Stimulated activated CD8-positive, alpha-beta memory T cell treated with anti-CD3 and anti-CD28 coated beads, Interleukin-7, amount 100 ng/mL, for 4 hours (primary cell): ENCODE results near the gene CBX3.
"Not testable (repeated sequence)": the region's sequence is repeated elsewhere in the genome, so short reads cannot be mapped to it uniquely, and the experiment has no call there.

Experiments
- DNase-seq, 2 donors: peaks; one replicate each; pipeline ENCODE4 v3.0.0-alpha.2; 2020; ENCODE audit warnings: low read depth in 2 of 2

CBX3 gene

GRCh38 chr7:26202019-26202990, 760 bp downstream of the CBX3 start:
- DNase-seq: peak in 1 of 2 donors; percentile 56

GRCh38 chr7:26203016-26203415, 1.5 kb downstream of the CBX3 start:
- DNase-seq: no peak

- no peak for DNase-seq
Observed at GRCh38 chr7:26208040-26208439, 6.5 kb downstream of the CBX3 start.

GRCh38 chr7:26212921-26213718, 11.6 kb downstream of the CBX3 start:
- DNase-seq: no peak

GRCh38 chr7:26213807-26214515, 12.4 kb downstream of the CBX3 start:
- no peak for DNase-seq

- DNase-seq: no peak
Observed at GRCh38 chr7:26216049-26216448, 14.5 kb downstream of the CBX3 start.

GRCh38 chr7:26224359-26224758, 22.8 kb downstream of the CBX3 start:
- no peak for DNase-seq

- no peak for DNase-seq
Observed at GRCh38 chr7:26227987-26228386, 26.4 kb downstream of the CBX3 start.

GRCh38 chr7:26233902-26234511, 32.5 kb downstream of the CBX3 start:
- DNase-seq: no peak

GRCh38 chr7:26237035-26237807, 35.7 kb downstream of the CBX3 start:
- no peak for DNase-seq

- no peak for DNase-seq
Observed at GRCh38 chr7:26238032-26238431, 36.5 kb downstream of the CBX3 start.

GRCh38 chr7:26245150-26245549, 43.6 kb downstream of the CBX3 start:
- DNase-seq: no peak

GRCh38 chr7:26250239-26250638, 48.7 kb downstream of the CBX3 start:
- DNase-seq: no peak

GRCh38 chr7:26261866-26262265, 60.3 kb downstream of the CBX3 start:
- not testable (repeated sequence) for DNase-seq
